ENCODE results near the gene CDC42. TPM values are rescaled to one million over a fixed set of nuclear protein-coding genes. Genes with fewer than 3 reads are reported as not detected.

CDC42 gene
- total and polyA plus RNA-seq, 9 of the 15 experiments (the other 6 are each of a cell fraction or from before 2014, with no cell fraction given): 186 to 398 (median 325) TPM

DNA sequence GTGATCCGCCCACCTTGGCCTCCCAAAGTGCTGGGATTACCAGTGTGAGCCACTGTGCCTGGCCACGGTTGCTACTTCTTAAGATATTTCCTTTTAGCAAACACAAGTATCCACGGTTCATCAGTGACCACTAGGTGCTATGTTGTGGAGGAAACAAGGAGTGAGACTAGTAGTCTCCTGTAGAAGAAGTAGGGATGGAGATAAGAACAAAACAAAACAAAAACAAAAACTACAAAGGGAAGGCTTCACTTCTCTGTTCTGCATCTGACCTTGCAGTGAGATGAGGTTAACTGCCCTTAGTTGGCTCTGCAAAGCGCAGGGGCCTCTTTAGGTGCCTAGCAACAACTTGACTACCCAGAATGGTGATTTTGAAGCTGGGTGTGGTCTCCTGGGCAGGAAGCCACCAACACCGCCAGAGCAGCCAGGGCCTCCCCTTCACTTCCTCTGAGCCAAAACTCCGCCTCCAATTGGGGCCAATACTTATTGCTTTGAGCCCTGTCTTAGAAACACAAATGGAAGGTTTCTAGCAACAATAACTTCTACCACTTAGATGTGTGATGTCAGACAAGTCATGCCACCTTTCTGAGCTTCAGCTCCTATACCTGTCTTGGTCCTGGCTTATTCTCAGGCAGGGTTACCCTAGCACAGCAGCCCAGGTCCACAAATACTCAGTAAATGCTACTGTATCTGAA is 12.8 kb upstream of the CDC42 start (continued):
- TF ChIP-seq ZBTB9 (CRISPR knock-in tag; IDR thresholded peaks at IDR 0.05) (0 out of 2 replicates have a peak, but pooled peaks have one; percentile 38), HDAC1 (IDR thresholded peaks at IDR 0.05) (peak in 1 of 2 experiments; percentile 26; a peak in 1 of 4 replicates), FOXK2 (conservative IDR thresholded peaks at IDR 0.05 in 1 of 2, IDR thresholded peaks at IDR 0.05 in 1 of 2; ENCODE audit: low read depth in 2 of 2) (peak in 1 of 2 experiments; percentile 55; a peak in 2 of 4 replicates), GATA2 (CRISPR knock-in tag; IDR thresholded peaks at IDR 0.05) (no peak), IRF9 (tag; IDR thresholded peaks at IDR 0.05) (no peak)

DNA sequence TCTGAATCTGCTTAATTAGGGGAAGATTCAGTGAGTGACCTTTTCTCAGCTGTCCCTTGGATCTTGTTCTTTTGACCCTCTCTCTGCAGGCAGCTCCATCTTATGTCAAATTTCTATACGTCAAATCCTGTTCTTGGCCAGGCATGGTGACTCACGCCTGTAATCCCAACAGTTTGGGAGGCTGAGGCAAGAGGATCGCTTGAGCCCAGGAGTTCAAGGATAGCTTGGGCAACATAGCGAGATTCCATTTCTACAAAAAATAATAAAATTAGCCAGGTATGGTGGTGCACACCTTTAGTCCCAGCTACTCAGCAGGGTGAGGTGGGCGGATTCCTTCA is 12.3 kb upstream of the CDC42 start:
- H3K9ac ChIP-seq (ENCODE audit: insufficient read depth in 1 of 2, low read depth in 2 of 2, low read length in 2 of 2): peak overlapping the region; percentile 54 to 57; a peak in 2 of 4 replicates
- intact Hi-C loops (cut with micrococcal nuclease): no loop called here
- no peak for DNase-seq (ENCODE audit: extremely low read depth in 1 of 4, low spot score in 3 of 4)
- no peak for FAIRE-seq
- H3K4me3 ChIP-seq: no peak overlapping the region
- 49% methylated on average over 5 of the region's 5 CpGs for WGBS (ENCODE audit: insufficient coverage, low coverage, missing lambda C conversion rate)
- no peaks in the 10 kb centered on the region for H3K79me2 ChIP-seq (ENCODE audit: control insufficient read depth, insufficient read depth, low read length)
- H3K4me1 ChIP-seq (replicated peaks in 1 of 2; ENCODE audit: control insufficient read depth in 2 of 2, insufficient read depth in 2 of 2, low read length in 2 of 2): peaks cover 31 to 43% of the 10 kb centered on the region in 2 experiments
- H3K27me3 ChIP-seq (ENCODE audit: control insufficient read depth in 2 of 2, insufficient read depth in 2 of 2, low read length in 2 of 2): no peaks in the 10 kb centered on the region
- H3K27ac ChIP-seq (ENCODE audit: extremely low read depth, low read depth, low read length): peak overlapping the region; percentile 74
- H3K9me3 ChIP-seq (replicated peaks; ENCODE audit: control insufficient read depth, insufficient read depth, low read depth, low read length): no peaks in the 10 kb centered on the region
- H4K20me1 ChIP-seq (replicated peaks; ENCODE audit: control insufficient read depth, insufficient read depth, low read length): no peaks in the 10 kb centered on the region
- H2AFZ ChIP-seq (ENCODE audit: low read depth, low read length): peak overlapping the region; percentile 97
- H3K9me1 ChIP-seq (ENCODE audit: control insufficient read depth, insufficient read depth, low read length): no peaks in the 10 kb centered on the region
- ChIA-PET POLR2A (interaction anchor here (1.0 to 4.2 kb wide), 5 partner anchors 8 to 26 kb away, joined by 3 to 63 read pairs (median 8); partner anchors contain the start of gene CDC42), CTCF (ENCODE audit: low intra/inter-chr PET ratio) (no interaction called here)
- ATAC-seq: no peak
- in situ Hi-C loops (cut with MboI): no loop called here
- H3K4me2 ChIP-seq (ENCODE audit: insufficient read depth, low read length): peak overlapping the region; percentile 73
- BruUV-seq (replicated peaks): no TSS peak
- no peaks in the 10 kb centered on the region for H3K36me3 ChIP-seq (ENCODE audit: control insufficient read depth, insufficient read depth, low read length)
- TF ChIP-seq ZKSCAN3 (CRISPR knock-in tag; IDR thresholded peaks at IDR 0.05): no peak
- TF ChIP-seq TARDBP (IDR thresholded peaks at IDR 0.05): 0 out of 2 replicates have a peak, but pooled peaks have one; percentile 2
- peak; percentile 42; the same call in 1 of the 2 replicates for TF ChIP-seq NFRKB (IDR thresholded peaks at IDR 0.05; ENCODE audit: low read depth)
- TF ChIP-seq ZNF23 (CRISPR knock-in tag; IDR thresholded peaks at IDR 0.05): no peak
- TF ChIP-seq, protein P1, sequence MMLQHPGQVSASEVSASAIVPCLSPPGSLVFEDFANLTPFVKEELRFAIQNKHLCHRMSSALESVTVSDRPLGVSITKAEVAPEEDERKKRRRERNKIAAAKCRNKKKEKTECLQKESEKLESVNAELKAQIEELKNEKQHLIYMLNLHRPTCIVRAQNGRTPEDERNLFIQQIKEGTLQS (IDR thresholded peaks at IDR 0.05): peak; percentile 52
- TF ChIP-seq, protein P1 (CRISPR knock-in tag; conservative IDR thresholded peaks at IDR 0.05): no peak
- TF ChIP-seq ZNF75A (CRISPR knock-in tag; IDR thresholded peaks at IDR 0.05): no peak
- no peak for TF ChIP-seq NR2C1 (IDR thresholded peaks at IDR 0.05)
- TF ChIP-seq NR2C1 (tag; IDR thresholded peaks at IDR 0.05): 0 out of 2 replicates have a peak, but pooled peaks have one; percentile 27
- TF ChIP-seq ZNF324 (CRISPR knock-in tag; IDR thresholded peaks at IDR 0.05): peak; percentile 47; the same call in 1 of the 2 replicates
- TF ChIP-seq TCF7L2 (IDR thresholded peaks at IDR 0.05; ENCODE audit: low read depth, low read length): no peak
- TF ChIP-seq KDM1A (IDR thresholded peaks at IDR 0.05): 0 out of 4 replicates have a peak, but pooled peaks of 1 of the 2 experiments have one; percentile 8
- no peak for TF ChIP-seq USF2 (CRISPR knock-in tag; IDR thresholded peaks at IDR 0.05)
